HepG2 (cell line): ENCODE data around the gene AS3MT. TPM values are rescaled to one million over a fixed set of nuclear protein-coding genes. Genes with fewer than 3 reads are reported as not detected.

Experiments
- EED ChIP-seq: sonication (generic); formaldehyde crosslinking; IDR thresholded peaks from 2 replicates; pipeline ENCODE4 v1.5.0; 2020; ENCODE audit warnings: mild to moderate bottlenecking, missing genetic modification reagents
- ELF1 ChIP-seq: sonication (generic); formaldehyde crosslinking; IDR thresholded peaks from 2 replicates; pipeline ENCODE4 v1.4.0; 2020; ENCODE audit warnings: missing genetic modification reagents
- EP300 ChIP-seq, 3 experiments: sonication (generic) in 1 of 3; formaldehyde crosslinking in 1 of 3; IDR thresholded peaks; 2 replicates each; pipeline versions ENCODE4 v1.5.1 to v1.6.1; 2011 to 2020; ENCODE audit warnings: low read depth in 2 of 3, low read length in 2 of 3, borderline replicate concordance in 1 of 3, improper control_type of control experiment in 1 of 3, mild to moderate bottlenecking in 1 of 3, missing genetic modification reagents in 1 of 3, moderate library complexity in 1 of 3
- FOXC1 ChIP-seq: sonication (generic); formaldehyde crosslinking; IDR thresholded peaks from 2 replicates; pipeline ENCODE4 v1.8.0; 2022; ENCODE audit warnings: mild to moderate bottlenecking, missing genetic modification reagents, borderline replicate concordance
- KDM5A ChIP-seq: fragments of 200-600 bp; sonication (generic); IDR thresholded peaks from 2 replicates; pipeline ENCODE4 v1.7.0; 2018; ENCODE audit warnings: antibody characterized with exemption, mild to moderate bottlenecking, low read length, borderline replicate concordance
- KLF11 ChIP-seq: IDR thresholded peaks from 2 replicates; pipeline ENCODE4 v1.6.1; 2016; ENCODE audit warnings: missing compliant biosample characterization
- LBX2 ChIP-seq: sonication (generic); formaldehyde crosslinking; IDR thresholded peaks from 2 replicates; pipeline ENCODE4 v1.5.0; 2020; ENCODE audit warnings: missing genetic modification reagents, mild to moderate bottlenecking, borderline replicate concordance
- MXD3 ChIP-seq: IDR thresholded peaks from 2 replicates; pipeline ENCODE4 v1.6.1; 2016; ENCODE audit warnings: mild to moderate bottlenecking, missing biosample characterization, missing genetic modification reagents
- NAIF1 ChIP-seq: sonication (generic); formaldehyde crosslinking; IDR thresholded peaks from 2 replicates; pipeline ENCODE4 v1.5.0; 2020; ENCODE audit warnings: mild to moderate bottlenecking, missing genetic modification reagents, borderline replicate concordance
- NCOR1 ChIP-seq: fragments of 200-600 bp; sonication (generic); IDR thresholded peaks from 2 replicates; pipeline ENCODE4 v1.7.0; 2017; ENCODE audit warnings: antibody characterized with exemption, low read length, borderline replicate concordance
- NR2C2 ChIP-seq: sonication (generic); formaldehyde crosslinking; IDR thresholded peaks from 2 replicates; pipeline ENCODE4 v1.4.0; 2020; ENCODE audit warnings: missing genetic modification reagents, mild to moderate bottlenecking, moderate library complexity, borderline replicate concordance
- PITX1 ChIP-seq: sonication (generic); formaldehyde crosslinking; IDR thresholded peaks from 2 replicates; pipeline ENCODE4 v1.5.1; 2020; ENCODE audit warnings: mild to moderate bottlenecking, missing genetic modification reagents
- PRPF4 ChIP-seq: fragments of 200-400 bp; formaldehyde crosslinking; IDR thresholded peaks from 2 replicates; pipeline ENCODE4 v1.6.1; 2016; ENCODE audit warnings: low read length, low read depth; ENCODE audit not compliant: poor library complexity, severe bottlenecking
- PTBP1 ChIP-seq: fragments of 200-400 bp; formaldehyde crosslinking; IDR thresholded peaks from 2 replicates; pipeline ENCODE4 v1.6.1; 2018; ENCODE audit warnings: low read length, low read depth; ENCODE audit not compliant: poor library complexity, severe bottlenecking
- SNAPC4 ChIP-seq: sonication (generic); formaldehyde crosslinking; IDR thresholded peaks from 2 replicates; pipeline ENCODE4 v1.4.0; 2020; ENCODE audit warnings: mild to moderate bottlenecking, missing genetic modification reagents
- ZC3H13 ChIP-seq: sonication (generic); formaldehyde crosslinking; IDR thresholded peaks from 2 replicates; pipeline ENCODE4 v1.8.1; 2023; ENCODE audit warnings: mild to moderate bottlenecking, missing genetic modification reagents, moderate library complexity
- ZFP37 ChIP-seq: sonication (generic); formaldehyde crosslinking; IDR thresholded peaks from 2 replicates; pipeline ENCODE4 v1.4.0; 2020; ENCODE audit warnings: missing genetic modification reagents, borderline replicate concordance
- ZNF160 ChIP-seq: sonication (generic); formaldehyde crosslinking; IDR thresholded peaks from 2 replicates; pipeline ENCODE4 v1.8.0; 2022; ENCODE audit warnings: mild to moderate bottlenecking, inconsistent platforms, missing genetic modification reagents
- ZNF558 ChIP-seq: sonication (generic); formaldehyde crosslinking; IDR thresholded peaks from 2 replicates; pipeline ENCODE4 v1.9.0; 2022; ENCODE audit warnings: mild to moderate bottlenecking, missing genetic modification reagents, borderline replicate concordance
- ZNF570 ChIP-seq: sonication (generic); formaldehyde crosslinking; IDR thresholded peaks from 2 replicates; pipeline ENCODE4 v1.4.0; 2020; ENCODE audit warnings: mild to moderate bottlenecking, missing genetic modification reagents, borderline replicate concordance
- ZNF619 ChIP-seq: sonication (generic); formaldehyde crosslinking; IDR thresholded peaks from 2 replicates; pipeline ENCODE4 v1.4.0; 2020; ENCODE audit warnings: mild to moderate bottlenecking, missing genetic modification reagents
- ZNF670 ChIP-seq: sonication (generic); formaldehyde crosslinking; IDR thresholded peaks from 2 replicates; pipeline ENCODE4 v1.8.0; 2022; ENCODE audit warnings: mild to moderate bottlenecking, missing genetic modification reagents, borderline replicate concordance
- ZNF782 ChIP-seq: sonication (generic); formaldehyde crosslinking; IDR thresholded peaks from 2 replicates; pipeline ENCODE4 v1.4.0; 2020; ENCODE audit warnings: missing genetic modification reagents, mild to moderate bottlenecking, borderline replicate concordance
- ZNF790 ChIP-seq: sonication (generic); formaldehyde crosslinking; IDR thresholded peaks from 2 replicates; pipeline ENCODE4 v1.8.0; 2022; ENCODE audit warnings: missing genetic modification reagents, mild to moderate bottlenecking, borderline replicate concordance
- polyA plus RNA-seq, 8 experiments: library from polyadenylated mRNA; depleted of rRNA in 3 of 8; stranded (reverse) in 7 of 8; unstranded in 1 of 8; fragments of >200 nt; fragmentation: Illumina TruSeq in 4 of 8; extraction: Trizol in 4 of 8; gene quantifications; 2 replicates each; pipeline versions ENCODE4 v1.2.1 to v1.2.3, GENCODE V29; 2011 to 2016; ENCODE audit warnings: low read depth in 4 of 8, missing spikeins in 1 of 8, mixed read lengths in 1 of 8; ENCODE audit not compliant: insufficient read depth in 1 of 8
- total RNA-seq, 5 experiments: library from RNA; depleted of rRNA; stranded (reverse); fragments of >200 nt; fragmentation: Illumina TruSeq; extraction: Trizol; gene quantifications; 2 replicates each; pipeline ENCODE4 v1.2.3, GENCODE V29; 2016; ENCODE audit warnings: low read depth in 1 of 5

The AS3MT gene
- total and polyA plus RNA-seq, 2 of the 13 experiments (the other 11 are each of a cell fraction or from before 2014, with no cell fraction given), result 8.7 to 17.4 TPM

GRCh38 chr10:102917314-102917961 lies 48.2 kb downstream of the AS3MT start (continued):
- TF ChIP-seq ZNF670, result peak; percentile 32; the same call in 1 of the 2 replicates
- TF ChIP-seq PRPF4, result no peak
- TF ChIP-seq NCOR1, result no peak
- no peak for TF ChIP-seq ZNF570 (CRISPR knock-in tag)
- TF ChIP-seq MXD3 (CRISPR knock-in tag), result no peak
- TF ChIP-seq FOXC1, result no peak
- no peak for TF ChIP-seq ZNF160 (CRISPR knock-in tag)
- TF ChIP-seq PITX1, result peak; percentile 34; the same call in 1 of the 2 replicates
- TF ChIP-seq EP300 (IDR thresholded peaks at IDR 0.05; ENCODE audit: low read depth in 2 of 2, low read length in 2 of 2), result 0 out of 4 replicates have a peak, but pooled peaks of 1 of the 2 experiments have one; percentile 11
- TF ChIP-seq EP300 (CRISPR knock-in tag; IDR thresholded peaks at IDR 0.05; ENCODE audit: borderline replicate concordance), result no peak
- no peak for TF ChIP-seq PTBP1
- TF ChIP-seq SNAPC4 (CRISPR knock-in tag), result no peak
- TF ChIP-seq ZNF619, result no peak; the same call in 1 of the 2 replicates
- no peak for TF ChIP-seq ZNF558
- TF ChIP-seq NR2C2, result no peak
- no peak for TF ChIP-seq EED (CRISPR knock-in tag)
- no peak for TF ChIP-seq ZC3H13 (CRISPR knock-in tag)
- peak; percentile 13; the same call in 1 of the 2 replicates for TF ChIP-seq NAIF1
- peak; percentile 71 for TF ChIP-seq KDM5A
- no peak for TF ChIP-seq ZFP37 (CRISPR knock-in tag)
- TF ChIP-seq KLF11, result no peak
- TF ChIP-seq ZNF782 (CRISPR knock-in tag), result no peak; the same call in 1 of the 2 replicates
- no peak; the same call in 1 of the 2 replicates for TF ChIP-seq ZNF790 (CRISPR knock-in tag)
- TF ChIP-seq ELF1, result no peak; the same call in 1 of the 2 replicates
- no peak for TF ChIP-seq LBX2 (CRISPR knock-in tag)
